Keratinocyte (primary cell): ENCODE measurements around the gene OR9A2. TPM values are rescaled to one million over a fixed set of nuclear protein-coding genes. Genes with fewer than 3 reads are reported as not detected.

Experiments used
- DNase-seq: peaks from one replicate; pipeline ENCODE4 v3.0.0-alpha.2; 2011; ENCODE audit warnings: low read depth, missing footprints, low spot score
- FAIRE-seq: peaks from 2 replicates; lab custom pipeline; 2011; peaks lifted over from hg19 to GRCh38; lab: Jason Lieb, UNC
- H2AFZ ChIP-seq: 2 replicates; pipeline ENCODE4 v1.6.0; 2012; ENCODE audit warnings: low read length, control low read depth, inconsistent platforms; ENCODE audit not compliant: control insufficient read depth
- H3K27ac ChIP-seq: 2 replicates; pipeline ENCODE4 v1.5.1; 2011; ENCODE audit warnings: low read length; ENCODE audit not compliant: control insufficient read depth, insufficient read depth
- H3K27me3 ChIP-seq: 3 replicates; pipeline ENCODE4 v1.6.0; 2011; ENCODE audit warnings: low read length; ENCODE audit not compliant: control insufficient read depth, insufficient read depth; ENCODE audit errors: extremely low read depth
- H3K36me3 ChIP-seq, 2 experiments: 2 replicates in 1 of 2; 3 replicates in 1 of 2; pipeline ENCODE4 v1.5.1; 2011; ENCODE audit warnings: low read length in 2 of 2, mild to moderate bottlenecking in 1 of 2; ENCODE audit not compliant: control insufficient read depth in 2 of 2, insufficient read depth in 2 of 2; ENCODE audit errors: extremely low read depth in 1 of 2
- H3K4me1 ChIP-seq: 3 replicates; pipeline ENCODE4 v1.5.1; 2011; ENCODE audit warnings: low read length; ENCODE audit not compliant: control insufficient read depth, insufficient read depth; ENCODE audit errors: extremely low read depth
- H3K4me2 ChIP-seq: 3 replicates; pipeline ENCODE4 v1.6.0; 2011; ENCODE audit warnings: low read depth, low read length; ENCODE audit not compliant: control insufficient read depth, insufficient read depth; ENCODE audit errors: extremely low read depth
- H3K4me3 ChIP-seq, 3 experiments: fragments of 200-600 bp in 1 of 3; sonication (generic) in 1 of 3; 2 replicates in 2 of 3; 3 replicates in 1 of 3; pipeline ENCODE4 v1.5.1; 2011 to 2016; ENCODE audit warnings: low read length in 3 of 3, mild to moderate bottlenecking in 3 of 3, control low read depth in 2 of 3, inconsistent platforms in 1 of 3, low read depth in 1 of 3, mixed read lengths in 1 of 3, mixed run types in 1 of 3, moderate library complexity in 1 of 3; ENCODE audit not compliant: control insufficient read depth in 2 of 3, insufficient read depth in 2 of 3; ENCODE audit errors: extremely low read depth in 1 of 3
- H3K79me2 ChIP-seq: 2 replicates; pipeline ENCODE4 v1.6.0; 2012; ENCODE audit warnings: low read length; ENCODE audit not compliant: control insufficient read depth, insufficient read depth
- H3K9ac ChIP-seq: 3 replicates; pipeline ENCODE4 v1.6.0; 2011; ENCODE audit warnings: low read length; ENCODE audit not compliant: control insufficient read depth, insufficient read depth; ENCODE audit errors: extremely low read depth
- H3K9me1 ChIP-seq: 3 replicates; pipeline ENCODE4 v1.6.0; 2011; ENCODE audit warnings: low read length; ENCODE audit not compliant: control insufficient read depth, insufficient read depth; ENCODE audit errors: extremely low read depth
- H3K9me3 ChIP-seq: 2 replicates; pipeline ENCODE4 v1.5.1; 2012; ENCODE audit warnings: low read depth, low read length; ENCODE audit not compliant: control insufficient read depth
- H4K20me1 ChIP-seq: 3 replicates; pipeline ENCODE4 v1.6.0; 2011; ENCODE audit warnings: low read length; ENCODE audit not compliant: control insufficient read depth, insufficient read depth; ENCODE audit errors: extremely low read depth
- CTCF ChIP-seq, 3 experiments: IDR thresholded peaks in 1 of 3; conservative IDR thresholded peaks in 1 of 3; optimal IDR thresholded peaks in 1 of 3; 2 replicates in 2 of 3; 3 replicates in 1 of 3; pipeline versions ENCODE3 to v1.5.1; 2011; ENCODE audit warnings: low read length in 3 of 3, mild to moderate bottlenecking in 3 of 3, moderate library complexity in 2 of 3, control low read depth in 1 of 3, inconsistent platforms in 1 of 3; ENCODE audit not compliant: insufficient read depth in 2 of 3; ENCODE audit errors: extremely low read depth in 1 of 3
- EZH2 ChIP-seq: IDR thresholded peaks from one replicate; pipeline ENCODE4 v1.6.1; 2012; ENCODE audit warnings: inconsistent platforms, mild to moderate bottlenecking, low read length, moderate library complexity
- dilution Hi-C: fragments of 300-500 bp; cut with MboI; formaldehyde crosslinking; loops from one replicate; pipeline ENCODE4 v1.7.0; 2020; ENCODE audit warnings: low sequenced_read_pairs; ENCODE audit not compliant: extremely low pct_ligation_motif_present
- polyA plus RNA-seq, 5 experiments: library from polyadenylated mRNA; depleted of rRNA in 3 of 5; stranded (reverse) in 3 of 5; stranded (forward) in 1 of 5; unstranded in 1 of 5; fragments of >200 nt; gene quantifications; 1 replicate in 1 of 5; 2 replicates in 3 of 5; 3 replicates in 1 of 5; pipeline versions ENCODE4 v1.2.1 to v1.2.3, GENCODE V29; 2011 to 2012; ENCODE audit warnings: missing spikeins in 2 of 5, low read depth in 1 of 5, low replicate concordance in 1 of 5

The OR9A2 gene
- polyA plus RNA-seq, 1 donor (not counting 4 experiments of a cell fraction or from before 2014, with no cell fraction given) = not detected

GRCh38 chr7:143068446-143068845 lies 41.5 kb upstream of the OR9A2 start:
- H3K9ac ChIP-seq = no peak overlapping the region
- no peaks in the 10 kb centered on the region for H3K36me3 ChIP-seq
- no peak overlapping the region for H3K4me2 ChIP-seq
- no peaks in the 10 kb centered on the region for H3K79me2 ChIP-seq
- DNase-seq (no peak), FAIRE-seq (no peak)
- no peaks in the 10 kb centered on the region for H3K9me1 ChIP-seq
- no peaks in the 10 kb centered on the region for H3K4me1 ChIP-seq
- no peak for TF ChIP-seq CTCF (optimal IDR thresholded peaks at IDR 0.05 in 1 of 3, IDR thresholded peaks at IDR 0.05 in 1 of 3, conservative IDR thresholded peaks at IDR 0.05 in 1 of 3; ENCODE audit: extremely low read depth in 1 of 3, insufficient read depth in 2 of 3, low read length in 3 of 3)
- TF ChIP-seq EZH2 = no peak
- no peak overlapping the region for H3K27ac ChIP-seq
- H3K9me3 ChIP-seq = no peaks in the 10 kb centered on the region
- no peak overlapping the region for H2AFZ ChIP-seq
- no peaks in the 10 kb centered on the region for H4K20me1 ChIP-seq
- dilution Hi-C loops = no loop called here
- no peaks in the 10 kb centered on the region for H3K27me3 ChIP-seq
- no peak overlapping the region for H3K4me3 ChIP-seq

- no peaks in the 10 kb centered on the region for H3K79me2 ChIP-seq
- no peaks in the 10 kb centered on the region for H3K9me1 ChIP-seq
- no peak overlapping the region for H3K4me2 ChIP-seq
- H3K36me3 ChIP-seq = no peaks in the 10 kb centered on the region
- H4K20me1 ChIP-seq = no peaks in the 10 kb centered on the region
- TF ChIP-seq EZH2 (no peak), CTCF (optimal IDR thresholded peaks at IDR 0.05 in 1 of 3, IDR thresholded peaks at IDR 0.05 in 1 of 3, conservative IDR thresholded peaks at IDR 0.05 in 1 of 3; ENCODE audit: extremely low read depth in 1 of 3, insufficient read depth in 2 of 3, low read length in 3 of 3) (no peak)
- no peak overlapping the region for H2AFZ ChIP-seq
- H3K9me3 ChIP-seq = no peaks in the 10 kb centered on the region
- H3K4me3 ChIP-seq = no peak overlapping the region
- H3K27me3 ChIP-seq = no peaks in the 10 kb centered on the region
- H3K27ac ChIP-seq = no peak overlapping the region
- H3K4me1 ChIP-seq = no peaks in the 10 kb centered on the region
- dilution Hi-C loops = no loop called here
- no peak for FAIRE-seq
- H3K9ac ChIP-seq = no peak overlapping the region
- DNase-seq = no peak
These were observed 36.8 kb upstream of the OR9A2 start for GRCh38 chr7:143063741-143064140.
